Keratinocyte (primary cell): ENCODE results near the gene ADAMTS2. TPM values are rescaled to one million over a fixed set of nuclear protein-coding genes. Genes with fewer than 3 reads are reported as not detected.

Source experiments
- DNase-seq: peaks from one replicate; pipeline ENCODE4 v3.0.0-alpha.2; 2011; ENCODE audit warnings: low read depth, missing footprints, low spot score
- FAIRE-seq: peaks from 2 replicates; lab custom pipeline; 2011; peaks lifted over from hg19 to GRCh38; lab: Jason Lieb, UNC
- H2AFZ ChIP-seq: 2 replicates; pipeline ENCODE4 v1.6.0; 2012; ENCODE audit warnings: low read length, control low read depth, inconsistent platforms; ENCODE audit not compliant: control insufficient read depth
- H3K27ac ChIP-seq: 2 replicates; pipeline ENCODE4 v1.5.1; 2011; ENCODE audit warnings: low read length; ENCODE audit not compliant: control insufficient read depth, insufficient read depth
- H3K27me3 ChIP-seq: 3 replicates; pipeline ENCODE4 v1.6.0; 2011; ENCODE audit warnings: low read length; ENCODE audit not compliant: control insufficient read depth, insufficient read depth; ENCODE audit errors: extremely low read depth
- H3K36me3 ChIP-seq, 2 experiments: 2 replicates in 1 of 2; 3 replicates in 1 of 2; pipeline ENCODE4 v1.5.1; 2011; ENCODE audit warnings: low read length in 2 of 2, mild to moderate bottlenecking in 1 of 2; ENCODE audit not compliant: control insufficient read depth in 2 of 2, insufficient read depth in 2 of 2; ENCODE audit errors: extremely low read depth in 1 of 2
- H3K4me1 ChIP-seq: 3 replicates; pipeline ENCODE4 v1.5.1; 2011; ENCODE audit warnings: low read length; ENCODE audit not compliant: control insufficient read depth, insufficient read depth; ENCODE audit errors: extremely low read depth
- H3K4me2 ChIP-seq: 3 replicates; pipeline ENCODE4 v1.6.0; 2011; ENCODE audit warnings: low read depth, low read length; ENCODE audit not compliant: control insufficient read depth, insufficient read depth; ENCODE audit errors: extremely low read depth
- H3K4me3 ChIP-seq, 3 experiments: fragments of 200-600 bp in 1 of 3; sonication (generic) in 1 of 3; 2 replicates in 2 of 3; 3 replicates in 1 of 3; pipeline ENCODE4 v1.5.1; 2011 to 2016; ENCODE audit warnings: low read length in 3 of 3, mild to moderate bottlenecking in 3 of 3, control low read depth in 2 of 3, inconsistent platforms in 1 of 3, low read depth in 1 of 3, mixed read lengths in 1 of 3, mixed run types in 1 of 3, moderate library complexity in 1 of 3; ENCODE audit not compliant: control insufficient read depth in 2 of 3, insufficient read depth in 2 of 3; ENCODE audit errors: extremely low read depth in 1 of 3
- H3K79me2 ChIP-seq: 2 replicates; pipeline ENCODE4 v1.6.0; 2012; ENCODE audit warnings: low read length; ENCODE audit not compliant: control insufficient read depth, insufficient read depth
- H3K9ac ChIP-seq: 3 replicates; pipeline ENCODE4 v1.6.0; 2011; ENCODE audit warnings: low read length; ENCODE audit not compliant: control insufficient read depth, insufficient read depth; ENCODE audit errors: extremely low read depth
- H3K9me1 ChIP-seq: 3 replicates; pipeline ENCODE4 v1.6.0; 2011; ENCODE audit warnings: low read length; ENCODE audit not compliant: control insufficient read depth, insufficient read depth; ENCODE audit errors: extremely low read depth
- H3K9me3 ChIP-seq: 2 replicates; pipeline ENCODE4 v1.5.1; 2012; ENCODE audit warnings: low read depth, low read length; ENCODE audit not compliant: control insufficient read depth
- H4K20me1 ChIP-seq: 3 replicates; pipeline ENCODE4 v1.6.0; 2011; ENCODE audit warnings: low read length; ENCODE audit not compliant: control insufficient read depth, insufficient read depth; ENCODE audit errors: extremely low read depth
- EZH2 ChIP-seq: IDR thresholded peaks from one replicate; pipeline ENCODE4 v1.6.1; 2012; ENCODE audit warnings: inconsistent platforms, mild to moderate bottlenecking, low read length, moderate library complexity
- dilution Hi-C: fragments of 300-500 bp; cut with MboI; formaldehyde crosslinking; loops from one replicate; pipeline ENCODE4 v1.7.0; 2020; ENCODE audit warnings: low sequenced_read_pairs; ENCODE audit not compliant: extremely low pct_ligation_motif_present
- polyA plus RNA-seq, 5 experiments: library from polyadenylated mRNA; depleted of rRNA in 3 of 5; stranded (reverse) in 3 of 5; stranded (forward) in 1 of 5; unstranded in 1 of 5; fragments of >200 nt; gene quantifications; 1 replicate in 1 of 5; 2 replicates in 3 of 5; 3 replicates in 1 of 5; pipeline versions ENCODE4 v1.2.1 to v1.2.3, GENCODE V29; 2011 to 2012; ENCODE audit warnings: missing spikeins in 2 of 5, low read depth in 1 of 5, low replicate concordance in 1 of 5
- TF ChIP-seq, protein P1 (sequence below), 3 experiments: IDR thresholded peaks in 1 of 3; conservative IDR thresholded peaks in 1 of 3; optimal IDR thresholded peaks in 1 of 3; 2 replicates in 2 of 3; 3 replicates in 1 of 3; pipeline versions ENCODE3 to v1.5.1; 2011; ENCODE audit warnings: low read length in 3 of 3, mild to moderate bottlenecking in 3 of 3, moderate library complexity in 2 of 3, control low read depth in 1 of 3, inconsistent platforms in 1 of 3; ENCODE audit not compliant: insufficient read depth in 2 of 3; ENCODE audit errors: extremely low read depth in 1 of 3

Gene ADAMTS2
- polyA plus RNA-seq, 1 donor (not counting 4 experiments of a cell fraction or from before 2014, with no cell fraction given), result not detected

DNA sequence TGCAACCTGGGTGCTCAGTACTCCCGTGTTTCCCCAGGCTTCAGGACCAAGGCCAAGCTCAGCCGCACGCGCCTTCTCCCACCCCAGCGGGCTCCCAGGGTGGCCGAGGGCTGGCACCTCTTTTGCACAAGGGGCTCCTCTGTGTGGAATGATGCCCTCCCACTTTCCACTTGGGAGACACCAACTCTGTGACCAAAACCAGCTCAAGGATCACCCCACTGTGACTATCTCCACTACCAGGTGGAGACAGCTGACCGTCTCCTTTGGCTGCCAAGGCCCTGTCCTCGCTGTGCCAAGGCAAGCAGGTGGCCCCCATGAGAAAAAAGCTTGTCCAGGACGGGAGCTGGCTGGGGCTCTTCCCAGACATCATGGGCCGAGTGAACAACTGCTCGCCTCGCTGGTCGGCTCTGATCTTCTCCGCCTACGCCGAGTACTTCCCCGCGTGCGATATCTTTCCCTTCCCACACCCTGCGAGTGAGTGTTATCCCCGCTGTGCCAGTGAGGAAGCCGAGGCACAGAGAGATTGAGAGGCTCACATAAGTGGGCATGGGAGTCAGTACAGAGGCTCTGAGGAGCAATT is 152.3 kb downstream of the ADAMTS2 start:
- FAIRE-seq, result no peak
- Histone ChIP-seq H4K20me1 (no peaks in the 10 kb centered on the region), H2AFZ (no peak overlapping the region), H3K27ac (no peak overlapping the region), H3K79me2 (no peaks in the 10 kb centered on the region), H3K4me3 (no peak overlapping the region), H3K4me2 (no peak overlapping the region), H3K9me1 (no peaks in the 10 kb centered on the region), H3K9ac (no peak overlapping the region), H3K27me3 (no peaks in the 10 kb centered on the region), H3K9me3 (peaks cover 14% of the 10 kb centered on the region), H3K36me3 (no peaks in the 10 kb centered on the region), H3K4me1 (no peaks in the 10 kb centered on the region)
- dilution Hi-C loops, result no loop called here
- no peak for DNase-seq
- TF ChIP-seq EZH2, result no peak
- TF ChIP-seq, protein P1, sequence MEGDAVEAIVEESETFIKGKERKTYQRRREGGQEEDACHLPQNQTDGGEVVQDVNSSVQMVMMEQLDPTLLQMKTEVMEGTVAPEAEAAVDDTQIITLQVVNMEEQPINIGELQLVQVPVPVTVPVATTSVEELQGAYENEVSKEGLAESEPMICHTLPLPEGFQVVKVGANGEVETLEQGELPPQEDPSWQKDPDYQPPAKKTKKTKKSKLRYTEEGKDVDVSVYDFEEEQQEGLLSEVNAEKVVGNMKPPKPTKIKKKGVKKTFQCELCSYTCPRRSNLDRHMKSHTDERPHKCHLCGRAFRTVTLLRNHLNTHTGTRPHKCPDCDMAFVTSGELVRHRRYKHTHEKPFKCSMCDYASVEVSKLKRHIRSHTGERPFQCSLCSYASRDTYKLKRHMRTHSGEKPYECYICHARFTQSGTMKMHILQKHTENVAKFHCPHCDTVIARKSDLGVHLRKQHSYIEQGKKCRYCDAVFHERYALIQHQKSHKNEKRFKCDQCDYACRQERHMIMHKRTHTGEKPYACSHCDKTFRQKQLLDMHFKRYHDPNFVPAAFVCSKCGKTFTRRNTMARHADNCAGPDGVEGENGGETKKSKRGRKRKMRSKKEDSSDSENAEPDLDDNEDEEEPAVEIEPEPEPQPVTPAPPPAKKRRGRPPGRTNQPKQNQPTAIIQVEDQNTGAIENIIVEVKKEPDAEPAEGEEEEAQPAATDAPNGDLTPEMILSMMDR (optimal IDR thresholded peaks at IDR 0.05 in 1 of 3, IDR thresholded peaks at IDR 0.05 in 1 of 3, conservative IDR thresholded peaks at IDR 0.05 in 1 of 3; ENCODE audit: extremely low read depth in 1 of 3, insufficient read depth in 2 of 3, low read length in 3 of 3), result no peak

DNA sequence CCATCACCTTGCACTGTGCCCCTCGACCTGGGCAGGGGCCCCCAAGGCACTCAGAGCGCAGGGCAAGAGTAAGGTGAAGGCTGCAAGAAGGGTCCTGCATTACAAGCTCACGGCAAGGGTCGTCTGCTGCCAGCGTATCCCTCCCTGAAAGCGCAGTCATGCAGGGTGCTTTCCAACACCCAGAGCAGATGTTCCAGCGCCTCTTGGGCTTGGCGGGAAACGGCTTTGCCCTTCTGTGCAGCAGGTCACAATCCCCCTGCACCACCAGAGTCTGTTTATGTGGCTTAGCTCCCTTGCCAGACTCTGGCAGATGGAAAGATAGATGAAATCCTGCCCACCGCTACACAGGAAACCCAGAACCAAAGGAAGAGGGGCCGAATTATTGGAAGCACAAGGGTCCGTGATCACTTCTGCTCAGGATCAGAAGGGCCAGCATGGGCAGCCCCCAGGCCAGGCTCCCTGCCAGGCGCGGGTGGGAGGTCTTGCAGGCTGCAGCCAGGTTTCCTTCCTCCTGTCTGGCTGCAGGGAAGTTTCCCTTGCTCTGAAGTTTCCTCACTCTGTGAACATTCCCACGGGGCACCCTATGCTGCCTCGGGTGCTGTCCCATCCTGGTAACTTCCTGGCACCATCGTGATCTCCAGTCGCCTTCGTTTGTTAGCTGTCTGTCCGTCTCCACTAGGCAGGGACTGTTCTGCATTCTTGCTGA is 152.9 kb downstream of the ADAMTS2 start:
- H2AFZ ChIP-seq, result no peak overlapping the region
- H3K27ac ChIP-seq, result no peak overlapping the region
- DNase-seq, result no peak
- H3K4me2 ChIP-seq, result no peak overlapping the region
- TF ChIP-seq, protein P1 (optimal IDR thresholded peaks at IDR 0.05 in 1 of 3, IDR thresholded peaks at IDR 0.05 in 1 of 3, conservative IDR thresholded peaks at IDR 0.05 in 1 of 3; ENCODE audit: extremely low read depth in 1 of 3, insufficient read depth in 2 of 3, low read length in 3 of 3), result no peak
- TF ChIP-seq EZH2, result no peak
- peaks cover 14% of the 10 kb centered on the region for H3K9me3 ChIP-seq
- H3K36me3 ChIP-seq, result no peaks in the 10 kb centered on the region
- no peaks in the 10 kb centered on the region for H3K4me1 ChIP-seq
- dilution Hi-C loops, result no loop called here
- H3K4me3 ChIP-seq, result no peak overlapping the region
- no peaks in the 10 kb centered on the region for H3K79me2 ChIP-seq
- no peaks in the 10 kb centered on the region for H3K9me1 ChIP-seq
- no peaks in the 10 kb centered on the region for H3K27me3 ChIP-seq
- H3K9ac ChIP-seq, result no peak overlapping the region
- H4K20me1 ChIP-seq, result no peaks in the 10 kb centered on the region
- no peak for FAIRE-seq
